Body of pancreas (tissue), 4 donors: Measurements from ENCODE around the gene CNGB1.

Source experiments
- POLR2A ChIP-seq, 3 donors: fragments of 450-650 bp; IDR thresholded peaks; one replicate each; pipeline ENCODE4 v1.6.1; 2016; ENCODE audit warnings: antibody characterized with exemption in 3 of 3, mild to moderate bottlenecking in 2 of 3
- TF ChIP-seq, protein P1 (sequence below), 7 experiments: fragments of 450-650 bp in 4 of 7; fragments of 200-600 bp in 3 of 7; sonication (generic) in 3 of 7; IDR thresholded peaks; one replicate each; pipeline ENCODE4 v1.5.1; 2016 to 2019; ENCODE audit warnings: antibody characterized with exemption in 7 of 7

DNA sequence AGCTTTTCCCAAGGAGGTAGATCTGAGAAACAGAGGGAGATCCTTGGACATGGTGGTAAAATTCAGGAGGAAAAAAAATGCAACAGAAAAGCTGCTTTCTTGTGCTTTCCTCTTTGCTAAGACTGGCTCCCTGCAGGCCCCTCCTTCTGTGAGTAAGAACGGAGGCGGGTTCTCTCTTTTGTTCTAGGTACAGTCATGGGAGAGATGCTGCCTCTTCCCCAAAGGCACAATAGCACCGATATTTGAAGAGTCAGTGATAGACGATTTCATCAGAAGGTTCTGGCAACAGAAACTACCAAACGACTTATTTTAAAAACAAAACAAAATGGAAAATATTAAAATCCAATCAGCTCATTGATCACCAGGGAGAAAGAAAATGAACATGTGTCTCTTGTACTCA is 136.0 kb downstream of the CNGB1 start:
- TF ChIP-seq POLR2A (IDR thresholded peaks at IDR 0.05) = no peak
- TF ChIP-seq, protein P1, sequence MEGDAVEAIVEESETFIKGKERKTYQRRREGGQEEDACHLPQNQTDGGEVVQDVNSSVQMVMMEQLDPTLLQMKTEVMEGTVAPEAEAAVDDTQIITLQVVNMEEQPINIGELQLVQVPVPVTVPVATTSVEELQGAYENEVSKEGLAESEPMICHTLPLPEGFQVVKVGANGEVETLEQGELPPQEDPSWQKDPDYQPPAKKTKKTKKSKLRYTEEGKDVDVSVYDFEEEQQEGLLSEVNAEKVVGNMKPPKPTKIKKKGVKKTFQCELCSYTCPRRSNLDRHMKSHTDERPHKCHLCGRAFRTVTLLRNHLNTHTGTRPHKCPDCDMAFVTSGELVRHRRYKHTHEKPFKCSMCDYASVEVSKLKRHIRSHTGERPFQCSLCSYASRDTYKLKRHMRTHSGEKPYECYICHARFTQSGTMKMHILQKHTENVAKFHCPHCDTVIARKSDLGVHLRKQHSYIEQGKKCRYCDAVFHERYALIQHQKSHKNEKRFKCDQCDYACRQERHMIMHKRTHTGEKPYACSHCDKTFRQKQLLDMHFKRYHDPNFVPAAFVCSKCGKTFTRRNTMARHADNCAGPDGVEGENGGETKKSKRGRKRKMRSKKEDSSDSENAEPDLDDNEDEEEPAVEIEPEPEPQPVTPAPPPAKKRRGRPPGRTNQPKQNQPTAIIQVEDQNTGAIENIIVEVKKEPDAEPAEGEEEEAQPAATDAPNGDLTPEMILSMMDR (IDR thresholded peaks at IDR 0.05) = no peak
